ENCODE measurements around the gene CPA4.

The CPA4 gene

GRCh38 chr7:130367836-130368746 is 75.1 kb downstream of the CPA4 start:
- TF ChIP-seq CTCF (IDR thresholded peaks at IDR 0.05; ENCODE audit: extremely low read depth, missing control alignments), result no peak
- no peak for DNase-seq (ENCODE audit: low spot score)

GRCh38 chr7:130369110-130369711 is 76.2 kb downstream of the CPA4 start:
- DNase-seq (ENCODE audit: low spot score), result no peak
- TF ChIP-seq CTCF (IDR thresholded peaks at IDR 0.05; ENCODE audit: extremely low read depth, missing control alignments), result no peak

- DNase-seq (ENCODE audit: low spot score), result no peak
- no peak for TF ChIP-seq CTCF (IDR thresholded peaks at IDR 0.05; ENCODE audit: extremely low read depth, missing control alignments)
Measured at GRCh38 chr7:130369831-130370550, 77.0 kb downstream of the CPA4 start.

GRCh38 chr7:130371046-130371445 is 78.1 kb downstream of the CPA4 start:
- TF ChIP-seq CTCF (IDR thresholded peaks at IDR 0.05; ENCODE audit: extremely low read depth, missing control alignments), result no peak
- no peak for DNase-seq (ENCODE audit: low spot score)

GRCh38 chr7:130372402-130373165 is 79.6 kb downstream of the CPA4 start:
- TF ChIP-seq CTCF (IDR thresholded peaks at IDR 0.05; ENCODE audit: extremely low read depth, missing control alignments), result no peak
- DNase-seq (ENCODE audit: low spot score), result no peak

All from GM20000 (cell line).